GM20000 (cell line): Measurements from ENCODE around the gene FGD5.

Source experiments
- DNase-seq: peaks from one replicate; pipeline ENCODE4 v3.0.0; 2012; ENCODE audit warnings: low spot score
- CTCF ChIP-seq: IDR thresholded peaks from 2 replicates; pipeline ENCODE4 v1.5.1; 2012; ENCODE audit warnings: mild to moderate bottlenecking, control low read depth; ENCODE audit errors: extremely low read depth, missing control alignments

The FGD5 gene

GRCh38 chr3:14844386-14845170 is 25.8 kb downstream of the FGD5 start:
- no peak for TF ChIP-seq CTCF
- DNase-seq, result no peak

- DNase-seq, result no peak
- no peak for TF ChIP-seq CTCF
These were observed 26.4 kb downstream of the FGD5 start for GRCh38 chr3:14845180-14845579.

GRCh38 chr3:14845826-14846225 is 27.1 kb downstream of the FGD5 start:
- no peak for DNase-seq
- TF ChIP-seq CTCF, result no peak

GRCh38 chr3:14846226-14846880 is 27.6 kb downstream of the FGD5 start:
- no peak for DNase-seq
- no peak for TF ChIP-seq CTCF

- DNase-seq, result no peak
- no peak for TF ChIP-seq CTCF
These were observed 29.1 kb downstream of the FGD5 start for GRCh38 chr3:14847613-14848541.

- TF ChIP-seq CTCF, result no peak
- DNase-seq, result no peak
These were observed 30.1 kb downstream of the FGD5 start for GRCh38 chr3:14848906-14849305.

GRCh38 chr3:14849638-14850230 is 31.0 kb downstream of the FGD5 start:
- TF ChIP-seq CTCF, result no peak
- DNase-seq, result no peak
